Neutrophil (primary cell): ENCODE measurements around the gene DCST1.

Experiments
- H3K27ac ChIP-seq: fragments of 200-600 bp; sonication (generic); 2 replicates; pipeline ENCODE4 v1.5.1; 2016; ENCODE audit warnings: mild to moderate bottlenecking, moderate library complexity
- H3K27me3 ChIP-seq: fragments of 200-600 bp; sonication (generic); 2 replicates; pipeline ENCODE4 v1.6.0; 2016; ENCODE audit warnings: mild to moderate bottlenecking
- H3K36me3 ChIP-seq: fragments of 200-600 bp; sonication (generic); 2 replicates; pipeline ENCODE4 v1.5.1; 2017
- H3K4me1 ChIP-seq, 2 experiments: fragments of 200-600 bp in 1 of 2; sonication (generic) in 1 of 2; 1 replicate in 1 of 2; 2 replicates in 1 of 2; pipeline versions ENCODE4 v1.5.1 to v1.6.1; 2013 to 2016; ENCODE audit warnings: low read depth in 1 of 2, low read length in 1 of 2, mild to moderate bottlenecking in 1 of 2, moderate library complexity in 1 of 2; ENCODE audit not compliant: control insufficient read depth in 1 of 2, insufficient read depth in 1 of 2
- H3K4me3 ChIP-seq, 2 experiments: fragments of 200-600 bp in 1 of 2; sonication (generic) in 1 of 2; 1 replicate in 1 of 2; 2 replicates in 1 of 2; pipeline ENCODE4 v1.5.1; 2013 to 2016; ENCODE audit warnings: low read depth in 1 of 2, low read length in 1 of 2, mild to moderate bottlenecking in 1 of 2, moderate library complexity in 1 of 2
- H3K9me3 ChIP-seq: fragments of 200-600 bp; sonication (generic); 2 replicates; pipeline ENCODE4 v1.5.1; 2016
- CTCF ChIP-seq: fragments of 200-600 bp; sonication (generic); IDR thresholded peaks from 2 replicates; pipeline ENCODE4 v1.5.1; 2016; ENCODE audit warnings: antibody characterized with exemption

DCST1 gene

DNA sequence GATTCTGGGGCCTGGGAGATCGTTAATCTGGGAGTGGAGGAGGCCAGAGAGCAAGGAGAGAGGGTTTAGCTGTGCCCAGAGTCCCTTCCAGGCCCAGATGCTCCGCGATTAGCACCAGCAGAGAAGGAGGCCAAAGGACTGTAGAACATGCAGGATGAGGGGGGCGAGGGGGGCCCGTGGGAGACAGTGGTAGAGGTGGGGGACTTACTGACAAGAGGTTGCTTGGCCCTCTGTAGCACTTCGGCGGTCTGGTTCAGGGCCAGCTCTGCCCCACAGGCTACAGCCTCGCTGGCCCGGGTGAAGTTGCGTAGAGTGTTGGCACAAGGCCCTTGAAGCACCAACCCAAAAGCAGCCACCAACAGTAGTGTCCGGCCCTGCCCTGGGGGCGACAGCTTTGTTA lies 738 bp upstream of the DCST1 start:
- no peak overlapping the region for H3K4me3 ChIP-seq
- H3K9me3 ChIP-seq = no peaks in the 10 kb centered on the region
- H3K27me3 ChIP-seq = no peaks in the 10 kb centered on the region
- no peaks in the 10 kb centered on the region for H3K36me3 ChIP-seq
- peaks cover 23 to 24% of the 10 kb centered on the region in 2 experiments for H3K4me1 ChIP-seq
- no peak for TF ChIP-seq CTCF
- no peak overlapping the region for H3K27ac ChIP-seq

DNA sequence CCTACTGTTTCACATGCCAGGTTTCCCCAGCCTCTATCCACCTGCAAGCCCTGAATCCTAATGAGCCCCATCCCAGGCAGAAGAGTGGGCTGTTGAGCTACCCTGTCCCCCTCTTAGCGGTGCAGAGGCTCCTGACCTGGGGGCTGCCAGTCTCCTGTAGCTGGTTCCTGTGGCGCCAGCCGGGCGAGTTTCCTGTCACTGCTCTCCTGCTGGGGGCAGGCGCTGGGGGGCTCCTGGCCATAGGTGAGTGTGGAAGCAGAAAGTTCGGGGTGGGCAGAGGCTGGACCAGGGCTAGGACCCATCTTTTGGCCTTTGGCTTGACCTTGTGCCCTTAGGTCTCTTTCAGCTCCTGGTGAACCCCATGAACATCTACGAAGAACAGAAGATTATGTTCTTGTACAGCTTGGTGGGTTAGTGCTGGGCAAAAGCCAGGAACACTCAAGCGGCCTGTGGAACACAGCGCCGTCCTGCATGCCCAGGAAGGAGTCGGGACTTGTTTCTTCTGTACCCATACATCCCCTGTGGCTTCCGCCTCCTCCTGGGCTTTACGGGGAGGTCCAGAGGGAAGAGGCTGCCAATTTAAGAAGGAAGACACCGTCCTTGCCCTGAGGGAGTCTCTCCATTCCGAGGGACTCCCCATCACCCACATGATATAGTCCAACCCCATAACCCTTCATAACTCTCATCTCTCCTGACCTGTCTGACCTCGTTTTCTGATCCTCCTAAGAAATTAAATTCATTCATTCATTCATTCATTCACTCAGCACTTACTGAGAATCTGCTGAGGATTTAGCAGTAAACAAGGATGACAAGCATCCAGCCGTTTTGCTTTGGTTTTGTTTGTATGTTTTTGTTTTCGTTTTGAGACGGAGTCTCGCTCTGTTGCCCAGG lies 939 bp downstream of the DCST1 start:
- no peak for TF ChIP-seq CTCF
- Histone ChIP-seq H3K9me3 (no peaks in the 10 kb centered on the region), H3K27ac (no peak overlapping the region), H3K4me1 (peaks cover 26% of the 10 kb centered on the region in 2 experiments), H3K4me3 (no peak overlapping the region), H3K36me3 (no peaks in the 10 kb centered on the region), H3K27me3 (no peaks in the 10 kb centered on the region)

DNA sequence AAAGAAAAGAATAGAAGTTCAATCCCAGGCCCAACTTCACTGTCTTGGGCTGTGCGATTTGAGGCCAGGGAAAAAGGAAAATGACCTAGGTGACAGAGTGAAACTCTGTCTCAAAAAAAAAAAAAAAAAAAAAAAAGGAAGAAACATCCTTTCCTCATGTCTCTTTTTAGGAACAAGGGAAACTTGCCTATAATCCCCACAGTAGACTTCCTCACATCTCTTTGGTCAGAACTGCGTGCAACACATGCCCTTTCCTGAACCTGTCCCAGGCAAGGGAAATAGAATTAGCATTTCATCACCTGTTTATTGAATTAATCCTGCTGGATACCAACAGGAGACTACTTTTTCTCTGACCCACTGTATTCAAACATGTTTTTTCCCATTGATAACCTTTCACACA lies 2.3 kb downstream of the DCST1 start:
- Histone ChIP-seq H3K27ac (no peak overlapping the region), H3K4me1 (peaks cover 26 to 28% of the 10 kb centered on the region in 2 experiments), H3K36me3 (no peaks in the 10 kb centered on the region), H3K27me3 (no peaks in the 10 kb centered on the region), H3K9me3 (no peaks in the 10 kb centered on the region), H3K4me3 (no peak overlapping the region)
- no peak for TF ChIP-seq CTCF

GRCh38 chr1:155037043-155037442 lies 3.4 kb downstream of the DCST1 start:
- Histone ChIP-seq H3K27ac (no peak overlapping the region), H3K4me3 (no peak overlapping the region), H3K36me3 (no peaks in the 10 kb centered on the region), H3K4me1 (peaks cover 26 to 28% of the 10 kb centered on the region in 2 experiments), H3K27me3 (no peaks in the 10 kb centered on the region), H3K9me3 (no peaks in the 10 kb centered on the region)
- TF ChIP-seq CTCF = no peak

DNA sequence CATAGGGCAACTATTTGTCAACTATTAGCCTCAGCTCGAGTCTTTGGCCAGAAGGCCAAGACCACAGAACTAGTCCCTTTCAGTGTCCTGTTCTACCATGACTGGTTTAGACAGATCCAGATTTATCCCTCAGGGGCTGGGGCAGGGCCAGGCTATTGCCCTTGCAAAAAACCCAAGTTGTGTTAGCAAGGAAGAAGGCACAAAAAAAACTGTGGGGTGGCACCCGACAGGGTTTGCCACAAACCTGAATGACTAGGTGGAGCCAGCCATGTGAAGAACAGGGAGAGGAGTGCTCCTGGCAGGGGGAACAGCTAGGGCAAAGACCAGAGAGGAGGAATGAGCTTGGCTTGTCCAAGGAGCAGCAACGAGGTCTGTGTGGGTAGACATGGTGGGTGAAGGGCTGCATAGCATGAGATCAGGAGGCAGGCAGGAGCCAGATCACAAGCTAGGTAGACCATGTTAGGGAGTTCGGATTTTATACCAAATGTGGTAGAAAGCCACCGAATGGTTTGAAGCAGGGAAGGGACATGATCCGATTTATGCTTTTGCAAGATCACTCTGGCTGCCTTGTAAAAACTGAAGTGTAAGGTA lies 4.3 kb downstream of the DCST1 start:
- no peaks in the 10 kb centered on the region for H3K36me3 ChIP-seq
- H3K27ac ChIP-seq = no peak overlapping the region
- H3K9me3 ChIP-seq = no peaks in the 10 kb centered on the region
- TF ChIP-seq CTCF = no peak
- no peak overlapping the region for H3K4me3 ChIP-seq
- peaks cover 26 to 28% of the 10 kb centered on the region in 2 experiments for H3K4me1 ChIP-seq
- no peaks in the 10 kb centered on the region for H3K27me3 ChIP-seq
